ENCODE data around the gene SLIT3. TPM values are rescaled to one million over a fixed set of nuclear protein-coding genes. Genes with fewer than 3 reads are reported as not detected.

Gene SLIT3
- total and polyA plus RNA-seq, 4 donors, result 18.1 to 22.5 (median 19.5) TPM

GRCh38 chr5:169052207-169052606 is 248.7 kb downstream of the SLIT3 start:
- 87% methylated on average over 2 of the region's 3 CpGs for WGBS (ENCODE audit: insufficient coverage)
- Histone ChIP-seq H3K4me3 (ENCODE audit: low read depth, low read length) (no peak overlapping the region), H3K27ac (ENCODE audit: low read depth, low read length) (no peak overlapping the region), H3K27me3 (ENCODE audit: control insufficient read depth, insufficient read depth, low read length) (peaks cover 4% of the 10 kb centered on the region), H3K36me3 (ENCODE audit: control insufficient read depth, insufficient read depth, low read length) (no peaks in the 10 kb centered on the region), H3K9me3 (ENCODE audit: control insufficient read depth, insufficient read depth, low read length) (no peaks in the 10 kb centered on the region), H3K4me1 (ENCODE audit: control insufficient read depth, insufficient read depth, low read length) (no peaks in the 10 kb centered on the region)
- DNase-seq (ENCODE audit: low read depth in 4 of 6, low spot score in 6 of 6), result no peak

- Histone ChIP-seq H3K27ac (ENCODE audit: low read depth, low read length) (no peak overlapping the region), H3K36me3 (ENCODE audit: control insufficient read depth, insufficient read depth, low read length) (no peaks in the 10 kb centered on the region), H3K4me3 (ENCODE audit: low read depth, low read length) (no peak overlapping the region), H3K9me3 (ENCODE audit: control insufficient read depth, insufficient read depth, low read length) (no peaks in the 10 kb centered on the region), H3K27me3 (ENCODE audit: control insufficient read depth, insufficient read depth, low read length) (peaks cover 4% of the 10 kb centered on the region), H3K4me1 (ENCODE audit: control insufficient read depth, insufficient read depth, low read length) (no peaks in the 10 kb centered on the region)
- peak in 1 of 6 donors; percentile 60 for DNase-seq (ENCODE audit: low read depth in 4 of 6, low spot score in 6 of 6)
Observed at GRCh38 chr5:169051351-169051750, 249.6 kb downstream of the SLIT3 start.

GRCh38 chr5:169050636-169051035 is 250.3 kb downstream of the SLIT3 start:
- 90% methylated on average over 2 of the region's 10 CpGs for WGBS (ENCODE audit: insufficient coverage)
- H3K27ac ChIP-seq (ENCODE audit: low read depth, low read length), result no peak overlapping the region

GRCh38 chr5:169050146-169050571 is 250.8 kb downstream of the SLIT3 start:
- Histone ChIP-seq H3K4me3 (ENCODE audit: low read depth, low read length) (no peak overlapping the region), H3K27me3 (ENCODE audit: control insufficient read depth, insufficient read depth, low read length) (peaks cover 4% of the 10 kb centered on the region), H3K36me3 (ENCODE audit: control insufficient read depth, insufficient read depth, low read length) (no peaks in the 10 kb centered on the region), H3K9me3 (ENCODE audit: control insufficient read depth, insufficient read depth, low read length) (no peaks in the 10 kb centered on the region), H3K4me1 (ENCODE audit: control insufficient read depth, insufficient read depth, low read length) (no peaks in the 10 kb centered on the region), H3K27ac (ENCODE audit: low read depth, low read length) (no peak overlapping the region)
- WGBS (ENCODE audit: insufficient coverage), result 100% methylated on average over 1 of the region's 2 CpGs
- DNase-seq (ENCODE audit: low read depth in 4 of 6, low spot score in 6 of 6), result peak in 1 of 6 donors; percentile 39

More at GRCh38 chr5:169050636-169051035, 250.3 kb downstream of the SLIT3 start:
- Histone ChIP-seq H3K36me3 (ENCODE audit: control insufficient read depth, insufficient read depth, low read length) (no peaks in the 10 kb centered on the region), H3K4me3 (ENCODE audit: low read depth, low read length) (no peak overlapping the region), H3K4me1 (ENCODE audit: control insufficient read depth, insufficient read depth, low read length) (no peaks in the 10 kb centered on the region), H3K27me3 (ENCODE audit: control insufficient read depth, insufficient read depth, low read length) (peaks cover 4% of the 10 kb centered on the region), H3K9me3 (ENCODE audit: control insufficient read depth, insufficient read depth, low read length) (no peaks in the 10 kb centered on the region)
- DNase-seq (ENCODE audit: low read depth in 4 of 6, low spot score in 6 of 6), result peak in 1 of 6 donors; percentile 27

- no CpG with 5 or more reads among the region's 2 CpGs for WGBS (ENCODE audit: insufficient coverage)
- no peak overlapping the region for H3K4me3 ChIP-seq (ENCODE audit: low read depth, low read length)
- H3K27ac ChIP-seq (ENCODE audit: low read depth, low read length), result no peak overlapping the region
- no peaks in the 10 kb centered on the region for H3K36me3 ChIP-seq (ENCODE audit: control insufficient read depth, insufficient read depth, low read length)
- no peaks in the 10 kb centered on the region for H3K9me3 ChIP-seq (ENCODE audit: control insufficient read depth, insufficient read depth, low read length)
- no peaks in the 10 kb centered on the region for H3K4me1 ChIP-seq (ENCODE audit: control insufficient read depth, insufficient read depth, low read length)
- no peak for DNase-seq (ENCODE audit: low read depth in 4 of 6, low spot score in 6 of 6)
- peaks cover 4% of the 10 kb centered on the region for H3K27me3 ChIP-seq (ENCODE audit: control insufficient read depth, insufficient read depth, low read length)
Observed at GRCh38 chr5:169049712-169050111, 251.2 kb downstream of the SLIT3 start.

GRCh38 chr5:169048181-169049125 is 252.5 kb downstream of the SLIT3 start:
- WGBS (ENCODE audit: insufficient coverage), result 90% methylated on average over 2 of the region's 14 CpGs

GRCh38 chr5:169044962-169045361 is 256.0 kb downstream of the SLIT3 start:
- WGBS (ENCODE audit: insufficient coverage), result 77% methylated on average over 4 of the region's 6 CpGs
- Histone ChIP-seq H3K27me3 (ENCODE audit: control insufficient read depth, insufficient read depth, low read length) (no peaks in the 10 kb centered on the region), H3K27ac (ENCODE audit: low read depth, low read length) (no peak overlapping the region), H3K9me3 (ENCODE audit: control insufficient read depth, insufficient read depth, low read length) (no peaks in the 10 kb centered on the region), H3K4me3 (ENCODE audit: low read depth, low read length) (no peak overlapping the region), H3K36me3 (ENCODE audit: control insufficient read depth, insufficient read depth, low read length) (no peaks in the 10 kb centered on the region), H3K4me1 (ENCODE audit: control insufficient read depth, insufficient read depth, low read length) (no peaks in the 10 kb centered on the region)
- DNase-seq (ENCODE audit: low read depth in 4 of 6, low spot score in 6 of 6), result no peak

More at GRCh38 chr5:169048181-169049125, 252.5 kb downstream of the SLIT3 start:
- DNase-seq (ENCODE audit: low read depth in 4 of 6, low spot score in 6 of 6), result no peak
- H3K36me3 ChIP-seq (ENCODE audit: control insufficient read depth, insufficient read depth, low read length), result no peaks in the 10 kb centered on the region
- no peak overlapping the region for H3K27ac ChIP-seq (ENCODE audit: low read depth, low read length)
- H3K27me3 ChIP-seq (ENCODE audit: control insufficient read depth, insufficient read depth, low read length), result peaks cover 4% of the 10 kb centered on the region
- no peak overlapping the region for H3K4me3 ChIP-seq (ENCODE audit: low read depth, low read length)
- H3K4me1 ChIP-seq (ENCODE audit: control insufficient read depth, insufficient read depth, low read length), result no peaks in the 10 kb centered on the region
- no peaks in the 10 kb centered on the region for H3K9me3 ChIP-seq (ENCODE audit: control insufficient read depth, insufficient read depth, low read length)

- Histone ChIP-seq H3K4me3 (ENCODE audit: low read depth, low read length) (no peak overlapping the region), H3K27ac (ENCODE audit: low read depth, low read length) (no peak overlapping the region), H3K36me3 (ENCODE audit: control insufficient read depth, insufficient read depth, low read length) (no peaks in the 10 kb centered on the region), H3K27me3 (ENCODE audit: control insufficient read depth, insufficient read depth, low read length) (peaks cover 2% of the 10 kb centered on the region), H3K4me1 (ENCODE audit: control insufficient read depth, insufficient read depth, low read length) (no peaks in the 10 kb centered on the region), H3K9me3 (ENCODE audit: control insufficient read depth, insufficient read depth, low read length) (no peaks in the 10 kb centered on the region)
- no peak for DNase-seq (ENCODE audit: low read depth in 4 of 6, low spot score in 6 of 6)
- WGBS (ENCODE audit: insufficient coverage), result 100% methylated on average over 1 of the region's 7 CpGs
Observed at GRCh38 chr5:169041180-169041579, 259.8 kb downstream of the SLIT3 start.

- no peak for DNase-seq (ENCODE audit: low read depth in 4 of 6, low spot score in 6 of 6)
- WGBS (ENCODE audit: insufficient coverage), result 81% methylated on average over 3 of the region's 6 CpGs
- no peak overlapping the region for H3K4me3 ChIP-seq (ENCODE audit: low read depth, low read length)
- H3K36me3 ChIP-seq (ENCODE audit: control insufficient read depth, insufficient read depth, low read length), result no peaks in the 10 kb centered on the region
- no peaks in the 10 kb centered on the region for H3K4me1 ChIP-seq (ENCODE audit: control insufficient read depth, insufficient read depth, low read length)
- H3K9me3 ChIP-seq (ENCODE audit: control insufficient read depth, insufficient read depth, low read length), result no peaks in the 10 kb centered on the region
- H3K27ac ChIP-seq (ENCODE audit: low read depth, low read length), result no peak overlapping the region
- H3K27me3 ChIP-seq (ENCODE audit: control insufficient read depth, insufficient read depth, low read length), result peaks cover 4% of the 10 kb centered on the region
Observed at GRCh38 chr5:169039592-169039991, 261.3 kb downstream of the SLIT3 start.

GRCh38 chr5:169037466-169037865 is 263.5 kb downstream of the SLIT3 start:
- WGBS (ENCODE audit: insufficient coverage), result 57% methylated on average over 11 of the region's 16 CpGs
- DNase-seq (ENCODE audit: low read depth in 4 of 6, low spot score in 6 of 6), result no peak
- no peaks in the 10 kb centered on the region for H3K36me3 ChIP-seq (ENCODE audit: control insufficient read depth, insufficient read depth, low read length)
- no peak overlapping the region for H3K27ac ChIP-seq (ENCODE audit: low read depth, low read length)
- H3K27me3 ChIP-seq (ENCODE audit: control insufficient read depth, insufficient read depth, low read length), result peaks cover 4% of the 10 kb centered on the region
- H3K4me3 ChIP-seq (ENCODE audit: low read depth, low read length), result no peak overlapping the region
- H3K4me1 ChIP-seq (ENCODE audit: control insufficient read depth, insufficient read depth, low read length), result no peaks in the 10 kb centered on the region
- no peaks in the 10 kb centered on the region for H3K9me3 ChIP-seq (ENCODE audit: control insufficient read depth, insufficient read depth, low read length)
